Measurements from ENCODE around the gene KRTAP10-1. TPM values are rescaled to one million over a fixed set of nuclear protein-coding genes. Genes with fewer than 3 reads are reported as not detected.

Gene KRTAP10-1
- total RNA-seq, 2 experiments from 2014 or later, result not detected

GRCh38 chr21:44516828-44517174, 23.2 kb downstream of the KRTAP10-1 start:
- CTCF ChIA-PET, result interaction anchor here (1.3 to 1.4 kb wide), 2 partner anchors 225 to 277 kb away, joined by 6 read pairs; no protein-coding TSS in a partner anchor
- H3K27ac Mint-ChIP-seq, result no peak overlapping the region
- POLR2A ChIA-PET, result no interaction called here
- intact Hi-C loops (cut with micrococcal nuclease), result loop anchor here (10.0 kb wide), 1 partner anchor 228 kb away; no protein-coding TSS in a partner anchor
- H3K4me3 Mint-ChIP-seq, result no peak overlapping the region
- no peaks in the 10 kb centered on the region for H3K27me3 Mint-ChIP-seq
- H3K36me3 Mint-ChIP-seq (ENCODE audit: low read depth), result no peaks in the 10 kb centered on the region
- H3K9me3 Mint-ChIP-seq, result no peaks in the 10 kb centered on the region
- ATAC-seq, result no peak
- no peaks in the 10 kb centered on the region for H3K4me1 Mint-ChIP-seq (ENCODE audit: low read depth)
- TF ChIP-seq, protein P1, sequence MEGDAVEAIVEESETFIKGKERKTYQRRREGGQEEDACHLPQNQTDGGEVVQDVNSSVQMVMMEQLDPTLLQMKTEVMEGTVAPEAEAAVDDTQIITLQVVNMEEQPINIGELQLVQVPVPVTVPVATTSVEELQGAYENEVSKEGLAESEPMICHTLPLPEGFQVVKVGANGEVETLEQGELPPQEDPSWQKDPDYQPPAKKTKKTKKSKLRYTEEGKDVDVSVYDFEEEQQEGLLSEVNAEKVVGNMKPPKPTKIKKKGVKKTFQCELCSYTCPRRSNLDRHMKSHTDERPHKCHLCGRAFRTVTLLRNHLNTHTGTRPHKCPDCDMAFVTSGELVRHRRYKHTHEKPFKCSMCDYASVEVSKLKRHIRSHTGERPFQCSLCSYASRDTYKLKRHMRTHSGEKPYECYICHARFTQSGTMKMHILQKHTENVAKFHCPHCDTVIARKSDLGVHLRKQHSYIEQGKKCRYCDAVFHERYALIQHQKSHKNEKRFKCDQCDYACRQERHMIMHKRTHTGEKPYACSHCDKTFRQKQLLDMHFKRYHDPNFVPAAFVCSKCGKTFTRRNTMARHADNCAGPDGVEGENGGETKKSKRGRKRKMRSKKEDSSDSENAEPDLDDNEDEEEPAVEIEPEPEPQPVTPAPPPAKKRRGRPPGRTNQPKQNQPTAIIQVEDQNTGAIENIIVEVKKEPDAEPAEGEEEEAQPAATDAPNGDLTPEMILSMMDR (IDR thresholded peaks at IDR 0.05), result no peak
- DNase-seq, result no peak

DNA sequence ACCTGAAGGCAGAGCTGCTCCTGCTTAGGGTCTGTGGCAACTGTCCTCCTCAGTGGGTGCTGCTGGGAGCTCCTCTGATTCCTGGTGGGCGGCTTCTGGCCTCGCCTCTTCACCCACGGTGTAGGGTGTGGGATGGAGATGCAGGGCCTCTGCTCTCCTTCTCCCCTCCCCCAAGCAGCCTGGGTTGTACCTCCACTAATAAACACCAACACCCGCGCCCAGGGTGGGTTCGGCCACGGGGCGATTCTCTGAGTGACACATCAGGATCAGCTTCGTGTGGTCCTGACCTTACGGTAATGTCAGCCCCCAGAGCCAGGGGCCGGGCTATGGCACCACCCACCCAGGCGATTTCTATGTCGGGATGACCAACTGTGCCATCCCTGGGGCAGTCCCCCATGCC, 23.7 kb downstream of the KRTAP10-1 start:
- no peak overlapping the region for H3K4me3 Mint-ChIP-seq
- ATAC-seq (no peak), DNase-seq (no peak)
- no peaks in the 10 kb centered on the region for H3K9me3 Mint-ChIP-seq
- intact Hi-C loops (cut with micrococcal nuclease), result loop anchor here (10.0 kb wide), 1 partner anchor 228 kb away; no protein-coding TSS in a partner anchor
- no peaks in the 10 kb centered on the region for H3K36me3 Mint-ChIP-seq (ENCODE audit: low read depth)
- TF ChIP-seq, protein P1 (IDR thresholded peaks at IDR 0.05), result no peak
- no peaks in the 10 kb centered on the region for H3K27me3 Mint-ChIP-seq
- POLR2A ChIA-PET, result no interaction called here
- no peaks in the 10 kb centered on the region for H3K4me1 Mint-ChIP-seq (ENCODE audit: low read depth)
- H3K27ac Mint-ChIP-seq, result no peak overlapping the region
- CTCF ChIA-PET, result interaction anchor here (1.3 to 1.4 kb wide), 2 partner anchors 225 to 277 kb away, joined by 6 read pairs; no protein-coding TSS in a partner anchor

- H3K27ac Mint-ChIP-seq, result no peak overlapping the region
- intact Hi-C loops (cut with micrococcal nuclease), result loop anchor here (10.0 kb wide), 1 partner anchor 229 kb away; no protein-coding TSS in a partner anchor
- H3K4me3 Mint-ChIP-seq, result no peak overlapping the region
- DNase-seq, result no peak
- no peaks in the 10 kb centered on the region for H3K36me3 Mint-ChIP-seq (ENCODE audit: low read depth)
- POLR2A ChIA-PET, result no interaction called here
- peaks cover 4% of the 10 kb centered on the region for H3K4me1 Mint-ChIP-seq (ENCODE audit: low read depth)
- no peaks in the 10 kb centered on the region for H3K27me3 Mint-ChIP-seq
- CTCF ChIA-PET, result interaction anchor here (1.3 to 1.4 kb wide), 2 partner anchors 226 to 278 kb away, joined by 6 read pairs; no protein-coding TSS in a partner anchor
- TF ChIP-seq, protein P1 (IDR thresholded peaks at IDR 0.05), result no peak
- no peaks in the 10 kb centered on the region for H3K9me3 Mint-ChIP-seq
- ATAC-seq, result no peak
These were observed 24.4 kb downstream of the KRTAP10-1 start for GRCh38 chr21:44515359-44516165.

GRCh38 chr21:44514746-44515358, 25.1 kb downstream of the KRTAP10-1 start:
- Mint-ChIP-seq H3K27me3 (no peaks in the 10 kb centered on the region), H3K36me3 (ENCODE audit: low read depth) (no peaks in the 10 kb centered on the region), H3K4me3 (no peak overlapping the region), H3K27ac (no peak overlapping the region), H3K4me1 (ENCODE audit: low read depth) (peaks cover 4% of the 10 kb centered on the region), H3K9me3 (no peaks in the 10 kb centered on the region)
- intact Hi-C loops (cut with micrococcal nuclease), result loop anchor here (5.0 to 10.0 kb wide), 2 partner anchors 230 to 277 kb away; no protein-coding TSS in a partner anchor
- ChIA-PET CTCF (interaction anchor here (0.7 to 1.2 kb wide), 2 partner anchors 35 to 279 kb away, joined by 3 read pairs; no protein-coding TSS in a partner anchor), POLR2A (no interaction called here)
- TF ChIP-seq, protein P1 (IDR thresholded peaks at IDR 0.05), result no peak
- ATAC-seq (no peak), DNase-seq (no peak)

DNA sequence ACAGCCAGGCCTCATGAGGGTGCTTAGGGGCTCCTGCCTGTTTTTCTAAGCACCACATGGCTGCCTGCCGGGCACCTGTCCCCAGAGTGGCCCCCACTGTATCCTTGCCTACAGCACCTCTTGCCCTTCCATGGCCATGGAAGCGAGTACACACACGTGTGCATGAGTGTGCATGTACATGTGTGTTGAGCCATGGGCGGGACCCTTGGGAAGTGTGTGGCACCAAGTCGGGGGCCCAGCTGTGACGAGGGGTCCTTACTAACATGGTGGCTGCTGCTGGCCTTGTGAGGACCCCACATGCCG, 25.8 kb downstream of the KRTAP10-1 start:
- Mint-ChIP-seq H3K27ac (no peak overlapping the region), H3K4me3 (no peak overlapping the region), H3K36me3 (ENCODE audit: low read depth) (no peaks in the 10 kb centered on the region), H3K27me3 (no peaks in the 10 kb centered on the region), H3K9me3 (no peaks in the 10 kb centered on the region), H3K4me1 (ENCODE audit: low read depth) (peaks cover 4% of the 10 kb centered on the region)
- ChIA-PET POLR2A (no interaction called here), CTCF (interaction anchor here (0.7 to 1.3 kb wide), 3 partner anchors 34 to 279 kb away, joined by 3 read pairs; no protein-coding TSS in a partner anchor)
- DNase-seq (no peak), ATAC-seq (no peak)
- TF ChIP-seq, protein P1 (IDR thresholded peaks at IDR 0.05), result no peak
- intact Hi-C loops (cut with micrococcal nuclease), result loop anchor here (5.0 to 10.0 kb wide), 2 partner anchors 231 to 278 kb away; no protein-coding TSS in a partner anchor
